Naive thymus-derived CD8-positive, alpha-beta T cell (primary cell): ENCODE measurements around the gene CERS3. TPM values are rescaled to one million over a fixed set of nuclear protein-coding genes. Genes with fewer than 3 reads are reported as not detected.

Source experiments
- ATAC-seq, 2 donors: fragments of 150-1000 bp; cut with Tn5 transposase in 1 of 2; sonication (Bioruptor Pico), chemical (Tn5 transposase) in 1 of 2; 1 replicate in 1 of 2; 2 replicates in 1 of 2; pipeline ENCODE4 v1.10.0; 2021; ENCODE audit warnings: mild to moderate bottlenecking in 2 of 2, moderate library complexity in 2 of 2
- POLR2A ChIA-PET: fragments of 350-600 bp; sonication (Branson Sonifier 250); formaldehyde crosslinking; loops from one replicate; lab custom pipeline; 2021; ENCODE audit warnings: antibody characterized with exemption; lab: Charles Lee
- DNase-seq, 10 donors: peaks; one replicate each; pipeline versions ENCODE4 v3.0.0 to v3.0.0-alpha.2; 2020 to 2022
- H3K27ac Mint-ChIP-seq, 10 donors: one replicate each; pipeline ENCODE4 v1.8.0; 2020 to 2022; ENCODE audit warnings: mild to moderate bottlenecking in 10 of 10, mixed read lengths in 10 of 10, moderate library complexity in 4 of 10, inconsistent platforms in 1 of 10
- H3K27me3 Mint-ChIP-seq, 5 donors: one replicate each; pipeline ENCODE4 v1.8.0; 2021 to 2022; ENCODE audit warnings: mixed read lengths in 5 of 5
- H3K36me3 Mint-ChIP-seq, 3 donors: one replicate each; pipeline ENCODE4 v1.8.0; 2020 to 2022; ENCODE audit warnings: mixed read lengths in 3 of 3, mild to moderate bottlenecking in 2 of 3, inconsistent platforms in 1 of 3
- H3K4me1 Mint-ChIP-seq, 4 donors: one replicate each; pipeline ENCODE4 v1.8.0; 2021 to 2022; ENCODE audit warnings: mixed read lengths in 4 of 4
- H3K4me3 Mint-ChIP-seq, 10 donors: one replicate each; pipeline ENCODE4 v1.8.0; 2020 to 2022; ENCODE audit warnings: mild to moderate bottlenecking in 10 of 10, mixed read lengths in 10 of 10, moderate library complexity in 6 of 10, inconsistent platforms in 1 of 10
- H3K9me3 Mint-ChIP-seq, 9 donors: one replicate each; pipeline ENCODE4 v1.8.0; 2020 to 2022; ENCODE audit warnings: mixed read lengths in 9 of 9, mild to moderate bottlenecking in 3 of 9, inconsistent platforms in 1 of 9, moderate library complexity in 1 of 9
- polyA plus RNA-seq, 3 donors: library from polyadenylated mRNA; unstranded; fragments of 300-500 nt; fragmentation: Illumina TruSeq; gene quantifications; one replicate each; pipeline ENCODE4 v1.2.3, GENCODE V29; 2021
- total RNA-seq, 8 experiments: library from RNA in 2 of 8; stranded (reverse) in 2 of 8; gene quantifications; one replicate each; pipeline ENCODE4 v1.2.3 and lab custom pipeline; 2021 to 2026

CERS3 gene
- total and polyA plus RNA-seq, 5 experiments from 2014 or later: 0.20 to 1.5 (median 0.50) TPM

- Mint-ChIP-seq H3K36me3 (peaks cover 0 to 2% (median 2%) of the 10 kb centered on the region in 3 donors), H3K27me3 (peaks cover 22 to 64% (median 30%) of the 10 kb centered on the region in 5 donors), H3K9me3 (peaks cover 0 to 2% (median 0%) of the 10 kb centered on the region in 9 donors), H3K27ac (no peak overlapping the region), H3K4me1 (peaks cover 6 to 13% (median 11%) of the 10 kb centered on the region in 4 donors), H3K4me3 (no peak overlapping the region)
- DNase-seq: no peak
- no peak for ATAC-seq
- POLR2A ChIA-PET: no interaction called here
Measured at GRCh38 chr15:100353449-100353848, 175.3 kb downstream of the CERS3 start.

GRCh38 chr15:100350434-100351226 is 178.1 kb downstream of the CERS3 start:
- POLR2A ChIA-PET: interaction anchor here (0.6 to 2.6 kb wide), 9 partner anchors 13 to 618 kb away, joined by 3 to 16 read pairs (median 3); partner anchors contain the start of genes LINS1 and LYSMD4
- DNase-seq (no peak), ATAC-seq (no peak)
- no peaks in the 10 kb centered on the region for H3K36me3 Mint-ChIP-seq
- no peaks in the 10 kb centered on the region for H3K9me3 Mint-ChIP-seq
- peak overlapping the region; percentile 68 to 97 (median 90) for H3K27ac Mint-ChIP-seq
- peaks cover 9 to 13% (median 11%) of the 10 kb centered on the region in 4 donors for H3K4me1 Mint-ChIP-seq
- peak overlapping the region; percentile 88 to 97 (median 92) for H3K4me3 Mint-ChIP-seq
- H3K27me3 Mint-ChIP-seq: peaks cover 16 to 36% (median 19%) of the 10 kb centered on the region in 5 donors

Other genes with a start within 250 kb of the CERS3 start
- 1 to 10 TPM; 2.4 to 4.6 TPM for gene ADAMTS17, start 187.0 kb downstream of the CERS3 start, total RNA-seq
- 1 to 10 TPM in 1 of 3 donors, under 1 TPM in 2; 0.20 to 1.8 (median 0.29) TPM for gene ADAMTS17, start 187.0 kb downstream of the CERS3 start, polyA plus RNA-seq
- gene LINS1, start 73.2 kb upstream of the CERS3 start, total RNA-seq: 10 to 100 TPM; 46.2 to 47.1 TPM
- 10 to 100 TPM; 41.2 to 71.4 (median 65.7) TPM for gene LINS1, start 73.2 kb upstream of the CERS3 start, polyA plus RNA-seq
- 10 to 100 TPM; 20.5 to 20.9 TPM for gene ASB7, start 73.6 kb upstream of the CERS3 start, total RNA-seq
- 10 to 100 TPM; 12.2 to 13.9 (median 12.7) TPM for gene ASB7, start 73.6 kb upstream of the CERS3 start, polyA plus RNA-seq